PC-9 (cell line): ENCODE measurements around the gene GAA.

Experiments
- CTCF ChIP-seq: fragments of 200-600 bp; sonication (generic); conservative IDR thresholded peaks from 2 replicates; pipeline ENCODE4 v1.6.1; 2017; ENCODE audit warnings: mixed run types, antibody characterized with exemption, mild to moderate bottlenecking, moderate library complexity
- EZH2 ChIP-seq: fragments of 200-600 bp; sonication (generic); IDR thresholded peaks from 2 replicates; pipeline ENCODE4 v1.8.0; 2017; ENCODE audit warnings: antibody characterized with exemption, low read depth

GRCh38 chr17:80072410-80072809, 29.0 kb upstream of the GAA start:
- TF ChIP-seq CTCF (no peak), EZH2 (no peak)
